B cell (primary cell): ENCODE results near the gene LMNB1. TPM values are rescaled to one million over a fixed set of nuclear protein-coding genes. Genes with fewer than 3 reads are reported as not detected.

Experiments used
- ATAC-seq: fragments of 200-7000 bp; cut with Tn5 transposase; one replicate; pipeline ENCODE4 v1.10.0; 2021; ENCODE audit warnings: low read depth, mild to moderate bottlenecking, moderate number of reproducible peaks, moderate library complexity
- CTCF ChIA-PET: fragments of 350-600 bp; sonication (Branson Sonifier 250); formaldehyde crosslinking; loops from one replicate; lab custom pipeline; 2021; ENCODE audit warnings: antibody characterized with exemption, inconsistent platforms; lab: Charles Lee
- POLR2A ChIA-PET: fragments of 350-600 bp; sonication (Branson Sonifier 250); formaldehyde crosslinking; loops from one replicate; lab custom pipeline; 2021; ENCODE audit warnings: antibody characterized with exemption; lab: Charles Lee
- DNase-seq: peaks from one replicate; pipeline ENCODE4 v3.0.0; 2013
- H2AFZ ChIP-seq: 2 replicates; pipeline ENCODE4 v1.6.1; 2012; ENCODE audit warnings: mild to moderate bottlenecking, low read depth, low read length; ENCODE audit not compliant: insufficient read depth, poor library complexity, severe bottlenecking
- H3K27ac ChIP-seq, 2 donors: 1 replicate in 1 of 2; 2 replicates in 1 of 2; pipeline ENCODE4 v1.5.1; 2012 to 2013; ENCODE audit warnings: low read length in 2 of 2, mild to moderate bottlenecking in 2 of 2, moderate library complexity in 1 of 2
- H3K27me3 ChIP-seq, 4 experiments: fragments of 200-600 bp in 1 of 4; sonication (generic) in 1 of 4; replicated peaks in 1 of 4; 1 replicate in 2 of 4; 2 replicates in 2 of 4; pipeline versions ENCODE4 v1.6.1 to v1.7.0; 2013 to 2016; ENCODE audit warnings: low read length in 3 of 4, mild to moderate bottlenecking in 2 of 4, mixed read lengths in 1 of 4, moderate library complexity in 1 of 4; ENCODE audit not compliant: insufficient read depth in 4 of 4, control insufficient read depth in 3 of 4; ENCODE audit errors: control extremely low read depth in 1 of 4
- H3K36me3 ChIP-seq, 2 experiments: replicated peaks in 1 of 2; 1 replicate in 1 of 2; 2 replicates in 1 of 2; pipeline versions ENCODE4 v1.6.1 to v1.7.1; 2013; ENCODE audit warnings: low read length in 1 of 2; ENCODE audit not compliant: insufficient read depth in 2 of 2, control insufficient read depth in 1 of 2; ENCODE audit errors: control extremely low read depth in 1 of 2, extremely low read depth in 1 of 2
- H3K4me1 ChIP-seq, 2 donors: fragments of 200-600 bp in 1 of 2; sonication (generic) in 1 of 2; 1 replicate in 1 of 2; 2 replicates in 1 of 2; pipeline versions ENCODE4 v1.5.1 to v1.6.1; 2013 to 2017; ENCODE audit warnings: low read length in 2 of 2; ENCODE audit not compliant: control insufficient read depth in 2 of 2, insufficient read depth in 2 of 2
- H3K4me2 ChIP-seq: replicated peaks from 2 replicates; pipeline ENCODE3; 2012; ENCODE audit warnings: mild to moderate bottlenecking, low read depth, low read length; ENCODE audit not compliant: poor library complexity, severe bottlenecking
- H3K4me3 ChIP-seq, 5 experiments: fragments of 200-600 bp in 1 of 5; sonication (generic) in 1 of 5; 1 replicate in 3 of 5; 2 replicates in 2 of 5; pipeline versions ENCODE4 v1.5.1 to v1.7.0; 2011 to 2016; ENCODE audit warnings: low read length in 4 of 5, mild to moderate bottlenecking in 4 of 5, low read depth in 2 of 5, control low read depth in 1 of 5, moderate library complexity in 1 of 5; ENCODE audit not compliant: insufficient read depth in 1 of 5; ENCODE audit errors: control extremely low read depth in 1 of 5, extremely low read depth in 1 of 5
- H3K79me2 ChIP-seq: fragments of 200-600 bp; sonication (generic); one replicate; pipeline ENCODE4 v1.6.0; 2016; ENCODE audit warnings: low read length; ENCODE audit not compliant: control insufficient read depth, insufficient read depth
- H3K9ac ChIP-seq: fragments of 200-600 bp; sonication (generic); 2 replicates; pipeline ENCODE4 v1.6.1; 2017; ENCODE audit warnings: mild to moderate bottlenecking, low read length, moderate library complexity
- H3K9me3 ChIP-seq, 3 donors: one replicate each; pipeline versions ENCODE4 v1.6.1 to v1.7.1; 2013; ENCODE audit warnings: low read length in 2 of 3; ENCODE audit not compliant: control insufficient read depth in 2 of 3, insufficient read depth in 1 of 3; ENCODE audit errors: control extremely low read depth in 1 of 3
- H4K20me1 ChIP-seq: 2 replicates; pipeline ENCODE4 v1.6.0; 2012; ENCODE audit warnings: mild to moderate bottlenecking, low read length; ENCODE audit not compliant: insufficient read depth, control insufficient read depth, poor library complexity, severe bottlenecking
- H3K27ac Mint-ChIP-seq: one replicate; pipeline ENCODE4 v1.8.0; 2021; ENCODE audit warnings: mixed read lengths
- H3K27me3 Mint-ChIP-seq: one replicate; pipeline ENCODE4 v1.8.0; 2021; ENCODE audit warnings: mixed read lengths
- H3K4me1 Mint-ChIP-seq: one replicate; pipeline ENCODE4 v1.8.0; 2021; ENCODE audit warnings: mixed read lengths
- H3K4me3 Mint-ChIP-seq: one replicate; pipeline ENCODE4 v1.8.0; 2021; ENCODE audit warnings: mixed read lengths
- H3K9me3 Mint-ChIP-seq: one replicate; pipeline ENCODE4 v1.8.0; 2022; ENCODE audit warnings: mixed read lengths; ENCODE audit not compliant: insufficient read depth
- CTCF ChIP-seq: fragments of 200-600 bp; IDR thresholded peaks from one replicate; pipeline ENCODE4 v1.8.0; 2022; ENCODE audit warnings: antibody characterized with exemption, mild to moderate bottlenecking
- EZH2 ChIP-seq: IDR thresholded peaks from 2 replicates; pipeline ENCODE4 v1.6.1; 2012; ENCODE audit warnings: borderline replicate concordance, low read depth, mild to moderate bottlenecking, moderate library complexity, low read length; ENCODE audit not compliant: insufficient read depth, poor library complexity, severe bottlenecking
- WGBS: methylation state at CpG from one replicate; pipeline ENCODE4 v1.1.5; 2013; ENCODE audit warnings: missing lambda C conversion rate; ENCODE audit not compliant: insufficient coverage; 5-methylcytosine and 5-hydroxymethylcytosine counted together
- intact Hi-C: fragments of 100-400 bp; cut with micrococcal nuclease; formaldehyde crosslinking; loops from one replicate; pipeline ENCODE4 v1.10.0; 2022
- polyA plus RNA-seq: library from polyadenylated mRNA; depleted of rRNA; stranded (reverse); fragments of >200 nt; gene quantifications from 2 replicates; pipeline ENCODE4 v1.2.3, GENCODE V29; 2012
- total RNA-seq, 2 donors: library from RNA; stranded (reverse); fragments of 120-200 nt in 1 of 2; gene quantifications; 1 replicate in 1 of 2; 2 replicates in 1 of 2; pipeline versions ENCODE4 v1.2.3 to v1.2.4, GENCODE V29; 2013 to 2022

Gene LMNB1
- total and polyA plus RNA-seq, 2 donors (not counting 1 experiment from before 2014, with no cell fraction given): 10.5 to 25.1 TPM

DNA sequence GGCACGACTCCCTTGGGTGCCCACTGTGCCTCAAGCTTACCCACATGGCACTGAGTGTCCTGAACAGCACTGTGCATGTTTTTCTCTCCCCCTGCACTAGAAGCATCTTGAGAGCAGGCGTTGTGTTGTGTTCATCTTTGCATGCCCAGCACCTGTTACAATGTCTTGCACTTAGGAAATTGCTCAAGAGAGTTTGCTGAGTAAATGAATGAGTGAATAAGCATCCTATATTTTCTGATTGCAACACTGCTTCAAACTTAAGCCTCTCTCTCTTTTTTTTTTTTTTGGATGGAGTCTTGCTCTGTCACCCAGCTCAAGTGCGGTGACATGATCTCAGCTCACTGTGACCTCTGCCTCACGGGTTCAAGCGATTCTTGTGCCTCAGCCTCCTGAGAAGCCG, 94.5 kb downstream of the LMNB1 start:
- no peak for DNase-seq

More for the DNA sequence above, 94.5 kb downstream of the LMNB1 start:
- Histone ChIP-seq H3K9me3 (no peaks in the 10 kb centered on the region), H3K27me3 (no peaks in the 10 kb centered on the region), H2AFZ (no peak overlapping the region), H3K27ac (no peak overlapping the region), H3K36me3 (peaks cover 0 to 22% of the 10 kb centered on the region in 2 experiments), H3K79me2 (no peaks in the 10 kb centered on the region), H4K20me1 (no peaks in the 10 kb centered on the region), H3K4me1 (peaks cover 15 to 16% of the 10 kb centered on the region in 2 donors), H3K9ac (no peak overlapping the region), H3K4me2 (no peak overlapping the region), H3K4me3 (no peak overlapping the region)
- Mint-ChIP-seq H3K4me1 (peaks cover 16% of the 10 kb centered on the region), H3K27me3 (no peaks in the 10 kb centered on the region), H3K27ac (no peak overlapping the region), H3K9me3 (no peaks in the 10 kb centered on the region), H3K4me3 (no peak overlapping the region)
- CTCF ChIA-PET: no interaction called here
- WGBS: 97% methylated on average over 5 of the region's 6 CpGs
- intact Hi-C loops: no loop called here
- ATAC-seq: no peak
- POLR2A ChIA-PET: no interaction called here
- no peak for TF ChIP-seq EZH2
- TF ChIP-seq CTCF: no peak
